ENCODE measurements around the gene VOPP1.

The VOPP1 gene

DNA sequence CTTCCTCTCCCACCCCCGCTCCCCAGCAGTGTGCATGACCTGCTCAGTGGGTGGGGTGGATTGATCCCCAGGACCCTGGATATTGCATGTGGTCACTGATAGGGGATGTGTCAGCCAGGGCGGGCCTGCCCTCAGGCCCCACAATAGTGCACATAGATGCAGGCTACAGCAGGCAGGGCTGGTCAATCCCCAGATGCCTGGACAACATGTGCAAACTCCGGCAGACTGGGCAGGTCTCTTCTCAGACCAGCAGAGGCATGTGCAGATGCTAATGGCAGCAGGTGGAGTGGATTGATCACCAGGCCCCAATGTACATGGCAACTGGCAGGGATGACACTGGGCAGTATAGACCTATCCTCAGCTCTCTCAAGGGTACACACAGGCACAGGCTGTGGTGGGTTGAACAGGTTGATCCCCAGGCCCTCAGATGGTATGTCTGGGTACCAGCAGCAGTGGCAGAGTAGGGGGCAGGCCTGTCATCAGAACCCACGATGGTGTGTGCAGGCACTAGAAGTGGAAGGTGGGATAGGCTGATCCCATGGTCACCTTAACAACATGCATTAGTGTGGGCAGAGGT is 108.5 kb downstream of the VOPP1 start:
- no peak for DNase-seq (ENCODE audit: low spot score)
- H3K27ac ChIP-seq, result no peak overlapping the region
- ChIA-PET POLR2A (ENCODE audit: low non-redundant PET) (no interaction called here), CTCF (no interaction called here)
- TF ChIP-seq, protein P1, sequence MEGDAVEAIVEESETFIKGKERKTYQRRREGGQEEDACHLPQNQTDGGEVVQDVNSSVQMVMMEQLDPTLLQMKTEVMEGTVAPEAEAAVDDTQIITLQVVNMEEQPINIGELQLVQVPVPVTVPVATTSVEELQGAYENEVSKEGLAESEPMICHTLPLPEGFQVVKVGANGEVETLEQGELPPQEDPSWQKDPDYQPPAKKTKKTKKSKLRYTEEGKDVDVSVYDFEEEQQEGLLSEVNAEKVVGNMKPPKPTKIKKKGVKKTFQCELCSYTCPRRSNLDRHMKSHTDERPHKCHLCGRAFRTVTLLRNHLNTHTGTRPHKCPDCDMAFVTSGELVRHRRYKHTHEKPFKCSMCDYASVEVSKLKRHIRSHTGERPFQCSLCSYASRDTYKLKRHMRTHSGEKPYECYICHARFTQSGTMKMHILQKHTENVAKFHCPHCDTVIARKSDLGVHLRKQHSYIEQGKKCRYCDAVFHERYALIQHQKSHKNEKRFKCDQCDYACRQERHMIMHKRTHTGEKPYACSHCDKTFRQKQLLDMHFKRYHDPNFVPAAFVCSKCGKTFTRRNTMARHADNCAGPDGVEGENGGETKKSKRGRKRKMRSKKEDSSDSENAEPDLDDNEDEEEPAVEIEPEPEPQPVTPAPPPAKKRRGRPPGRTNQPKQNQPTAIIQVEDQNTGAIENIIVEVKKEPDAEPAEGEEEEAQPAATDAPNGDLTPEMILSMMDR (conservative IDR thresholded peaks at IDR 0.05; ENCODE audit: low read depth), result no peak

DNA sequence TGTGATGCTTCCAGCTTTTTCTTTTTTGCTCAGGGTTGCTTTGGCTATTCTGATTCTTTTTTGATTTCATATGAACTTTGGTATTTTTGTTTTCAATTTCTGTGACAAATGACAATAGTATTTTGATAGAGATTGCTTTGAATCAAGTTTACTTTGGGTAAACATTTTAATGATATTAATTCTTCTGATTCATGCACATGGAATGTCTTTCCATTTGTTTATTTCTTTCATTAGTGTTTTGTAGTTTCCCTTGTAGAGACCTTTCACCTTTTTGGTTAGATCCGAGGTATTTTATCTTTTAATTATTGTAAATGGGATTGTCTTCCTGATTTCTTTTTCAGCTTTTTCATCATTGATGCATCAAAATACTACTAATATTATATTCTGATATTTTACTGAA is 114.0 kb downstream of the VOPP1 start:
- ChIA-PET CTCF (interaction anchor here (0.7 kb wide), 1 partner anchor 14 kb away, joined by 5 read pairs; no protein-coding TSS in a partner anchor), POLR2A (ENCODE audit: low non-redundant PET) (no interaction called here)
- TF ChIP-seq, protein P1 (conservative IDR thresholded peaks at IDR 0.05; ENCODE audit: low read depth), result no peak
- H3K27ac ChIP-seq, result no peak overlapping the region
- no peak for DNase-seq (ENCODE audit: low spot score)

DNA sequence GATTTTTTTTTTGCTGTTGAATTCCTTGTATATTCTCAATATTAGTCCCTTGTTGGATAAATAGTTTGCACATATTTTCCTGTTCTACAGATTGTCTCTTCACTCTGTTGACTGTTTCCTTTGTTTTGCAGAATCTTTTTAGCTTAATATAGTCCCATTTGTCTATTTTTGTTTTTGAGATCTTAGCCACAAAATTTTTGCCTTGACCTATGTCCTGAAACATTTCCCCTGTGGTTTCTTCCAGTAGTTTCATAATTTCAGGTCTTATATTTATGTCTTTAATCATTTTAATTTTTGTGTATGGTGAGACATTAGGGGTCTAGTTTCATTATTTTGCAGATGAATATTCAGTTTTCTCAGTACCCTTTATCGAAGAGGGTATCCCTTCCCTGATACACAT is 114.5 kb downstream of the VOPP1 start:
- H3K27ac ChIP-seq, result no peak overlapping the region
- TF ChIP-seq, protein P1 (conservative IDR thresholded peaks at IDR 0.05; ENCODE audit: low read depth), result no peak
- DNase-seq (ENCODE audit: low spot score), result no peak
- CTCF ChIA-PET, result no interaction called here
- POLR2A ChIA-PET (ENCODE audit: low non-redundant PET), result no interaction called here

DNA sequence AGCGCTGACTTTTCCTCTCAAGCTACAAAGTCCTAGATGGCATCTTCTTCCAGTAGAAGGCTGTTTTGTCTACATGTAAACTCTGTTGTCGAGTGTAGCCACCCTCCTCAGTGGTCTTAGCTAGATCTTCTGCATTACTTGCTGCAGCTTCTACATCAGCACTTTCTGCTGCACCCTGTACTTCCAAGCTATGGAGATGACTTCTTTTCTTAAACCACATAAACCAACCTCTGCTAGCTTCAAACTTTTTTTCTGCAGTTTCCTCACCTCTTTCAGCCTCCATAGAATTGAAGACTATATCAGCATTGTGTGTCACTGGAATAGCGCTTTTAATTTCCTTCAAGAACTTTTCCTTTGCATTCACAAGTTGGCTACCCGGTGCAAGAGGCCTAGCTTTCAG is 119.3 kb downstream of the VOPP1 start:
- CTCF ChIA-PET, result no interaction called here
- no peak overlapping the region for H3K27ac ChIP-seq
- DNase-seq (ENCODE audit: low spot score), result no peak
- POLR2A ChIA-PET (ENCODE audit: low non-redundant PET), result no interaction called here
- TF ChIP-seq, protein P1 (conservative IDR thresholded peaks at IDR 0.05; ENCODE audit: low read depth), result no peak

DNA sequence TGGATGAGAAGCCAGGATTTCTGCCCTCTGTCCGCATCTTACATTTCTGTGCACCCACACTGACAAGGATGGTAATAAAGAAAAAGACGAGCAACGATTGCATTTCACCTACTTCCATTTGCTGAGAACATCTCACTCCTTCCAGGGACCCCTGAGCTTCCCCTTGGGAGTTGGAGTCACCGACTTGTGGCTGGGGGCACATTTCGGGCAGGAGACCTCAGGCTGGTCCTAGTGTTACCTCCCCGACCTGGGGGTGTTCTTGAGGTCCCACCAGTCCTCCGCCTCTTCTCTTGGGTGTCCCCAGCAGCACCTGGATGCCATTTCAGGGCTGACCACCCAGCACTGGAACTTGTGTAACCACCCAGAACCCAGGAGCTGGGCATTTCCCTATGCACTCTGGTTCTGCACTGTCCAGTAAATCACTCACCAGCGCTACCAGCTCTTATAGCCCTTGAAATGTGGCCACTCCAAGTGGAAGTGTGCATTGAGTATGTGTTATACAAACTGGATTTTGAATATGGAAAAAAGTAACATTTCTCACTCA is 122.2 kb downstream of the VOPP1 start:
- ChIA-PET CTCF (interaction anchor here (0.7 kb wide), 1 partner anchor 100 kb away, joined by 3 read pairs; no protein-coding TSS in a partner anchor), POLR2A (ENCODE audit: low non-redundant PET) (no interaction called here)
- TF ChIP-seq, protein P1 (conservative IDR thresholded peaks at IDR 0.05; ENCODE audit: low read depth), result no peak
- H3K27ac ChIP-seq, result no peak overlapping the region
- DNase-seq (ENCODE audit: low spot score), result no peak

DNA sequence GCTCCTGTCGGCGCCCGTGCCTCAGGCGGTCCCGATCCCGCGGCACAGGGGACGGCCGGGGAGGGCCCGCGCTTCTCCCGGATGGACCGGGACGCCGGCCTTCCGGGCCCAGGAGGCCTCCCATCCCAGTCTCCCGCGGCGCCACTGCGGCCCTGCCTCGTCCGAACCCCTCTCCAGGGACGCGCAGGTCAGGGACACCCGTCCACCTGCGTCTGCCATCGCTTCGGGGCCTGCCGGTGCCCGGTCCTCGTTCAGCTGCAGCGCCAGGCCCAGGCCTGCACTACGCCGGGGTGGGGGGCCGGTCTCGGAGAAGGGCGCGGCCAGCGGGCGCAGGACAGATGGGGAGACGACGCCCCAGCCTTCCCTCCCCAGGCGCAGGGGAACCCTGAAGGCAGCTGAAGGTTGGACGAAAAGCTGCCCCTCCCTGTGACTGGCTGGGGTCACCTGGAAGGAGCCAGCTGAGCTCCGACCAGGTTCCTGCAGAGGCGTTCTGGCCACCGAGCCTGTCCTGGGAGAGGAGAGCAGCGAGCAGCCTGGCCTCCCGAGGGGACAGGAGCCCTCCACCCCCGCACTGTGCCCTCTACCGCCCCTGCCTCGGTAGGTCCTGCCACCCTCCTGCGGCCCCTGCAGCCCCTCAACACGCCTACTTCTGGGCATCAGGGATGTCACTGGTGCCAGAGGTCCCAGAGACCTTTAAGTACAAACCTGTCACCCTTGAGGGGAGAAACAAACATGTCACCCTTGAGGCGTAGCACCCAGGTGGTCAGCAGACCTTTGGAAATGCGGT is 122.9 kb downstream of the VOPP1 start:
- DNase-seq (ENCODE audit: low spot score), result no peak
- TF ChIP-seq, protein P1 (conservative IDR thresholded peaks at IDR 0.05; ENCODE audit: low read depth), result no peak
- POLR2A ChIA-PET (ENCODE audit: low non-redundant PET), result no interaction called here
- H3K27ac ChIP-seq, result no peak overlapping the region
- CTCF ChIA-PET, result no interaction called here
